Left lung (tissue), 10 donors: Measurements from ENCODE around the gene CFAP65. TPM values are rescaled to one million over a fixed set of nuclear protein-coding genes. Genes with fewer than 3 reads are reported as not detected.

ENCODE experiments used
- ATAC-seq: fragments of 200-7000 bp; cut with Tn5 transposase; one replicate; pipeline ENCODE4 v1.9.1; 2020; ENCODE audit warnings: moderate library complexity
- DNase-seq, 4 donors: peaks; one replicate each; pipeline ENCODE4 v3.0.0-alpha.2; 2013 to 2020
- H3K27ac ChIP-seq, 2 donors: fragments of 200-600 bp; sonication (generic) in 1 of 2; one replicate each; pipeline versions ENCODE4 v1.5.0 to v1.8.0; 2020 to 2021
- H3K27me3 ChIP-seq, 2 donors: fragments of 200-600 bp; sonication (generic) in 1 of 2; one replicate each; pipeline versions ENCODE4 v1.5.0 to v1.8.0; 2020 to 2021
- H3K36me3 ChIP-seq, 2 donors: fragments of 200-600 bp; sonication (generic) in 1 of 2; one replicate each; pipeline versions ENCODE4 v1.5.0 to v1.8.0; 2020 to 2021
- H3K4me1 ChIP-seq, 2 donors: fragments of 200-600 bp; one replicate each; pipeline ENCODE4 v1.8.0; 2021
- H3K4me3 ChIP-seq, 2 donors: fragments of 200-600 bp; sonication (generic) in 1 of 2; one replicate each; pipeline versions ENCODE4 v1.5.0 to v1.8.0; 2020 to 2021; ENCODE audit warnings: mild to moderate bottlenecking in 1 of 2
- H3K9me3 ChIP-seq, 2 donors: fragments of 200-600 bp; sonication (generic) in 1 of 2; one replicate each; pipeline versions ENCODE4 v1.5.0 to v1.8.0; 2020 to 2021
- CTCF ChIP-seq, 2 donors: fragments of 200-600 bp; sonication (generic) in 1 of 2; IDR thresholded peaks; one replicate each; pipeline versions ENCODE4 v1.5.0 to v1.8.0; 2021; ENCODE audit warnings: antibody characterized with exemption in 2 of 2
- intact Hi-C, 2 donors: fragments of 100-400 bp; cut with DNase I; formaldehyde crosslinking; loops; one replicate each; pipeline versions ENCODE4 v1.11.2 to v1.14.2; 2022
- polyA plus RNA-seq, 6 donors: library from polyadenylated mRNA; unstranded; fragments of 120-200 nt; gene quantifications; one replicate each; pipeline ENCODE4 v1.2.1, GENCODE V29; 2013; ENCODE audit not compliant: insufficient read length in 6 of 6
- total RNA-seq, 2 donors: library from RNA; stranded (reverse); fragmentation: NEBNext Ultra II Directional; extraction: Animal tissue kit (Norgen Biotek cat#: 25700); gene quantifications; one replicate each; pipeline ENCODE4 v1.2.1, GENCODE V29; 2021
- donor health status: DM: no; HTN: yes; CAD: no.
- donor health status: DM: no; HTN: no; CAD: no.

CFAP65 gene
- total and polyA plus RNA-seq, 8 donors = 0.83 to 4.3 (median 3.0) TPM; not detected in 1

- TF ChIP-seq CTCF (IDR thresholded peaks at IDR 0.05) = no peak
- no peaks in the 10 kb centered on the region for H3K9me3 ChIP-seq
- peaks cover 0 to 29% of the 10 kb centered on the region in 2 donors for H3K4me1 ChIP-seq
- H3K4me3 ChIP-seq = no peak overlapping the region
- DNase-seq = no peak
- no peak overlapping the region for H3K27ac ChIP-seq
- intact Hi-C loops = no loop called here
- H3K27me3 ChIP-seq = no peaks in the 10 kb centered on the region
- no peak for ATAC-seq
- peaks cover 0 to 19% of the 10 kb centered on the region in 2 donors for H3K36me3 ChIP-seq
Measured at GRCh38 chr2:219081096-219081495, 39.8 kb upstream of the CFAP65 start.

DNA sequence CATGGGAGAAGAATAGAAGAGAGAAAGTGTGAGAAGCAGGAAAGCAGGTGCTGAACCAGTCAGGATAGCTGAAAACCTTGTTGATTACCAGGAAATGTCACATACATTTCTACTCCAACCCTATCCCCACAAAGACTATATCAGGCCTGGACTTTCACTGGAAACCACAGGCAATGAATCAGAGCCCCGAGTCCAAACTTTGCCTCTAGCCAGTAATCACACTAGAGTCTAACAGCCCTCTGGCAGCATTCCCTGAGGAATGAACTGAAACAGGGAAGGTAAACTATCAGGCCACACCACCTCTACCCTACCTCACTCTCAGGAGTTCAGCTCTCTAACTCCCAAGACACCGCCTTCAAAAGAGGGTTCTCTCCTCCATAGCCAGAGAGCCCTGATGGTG, 38.1 kb upstream of the CFAP65 start:
- no peaks in the 10 kb centered on the region for H3K9me3 ChIP-seq
- H3K4me1 ChIP-seq = peaks cover 0 to 22% of the 10 kb centered on the region in 2 donors
- H3K36me3 ChIP-seq = peaks cover 0 to 31% of the 10 kb centered on the region in 2 donors
- intact Hi-C loops = no loop called here
- DNase-seq (no peak), ATAC-seq (no peak)
- H3K4me3 ChIP-seq = no peak overlapping the region
- no peaks in the 10 kb centered on the region for H3K27me3 ChIP-seq
- H3K27ac ChIP-seq = no peak overlapping the region
- TF ChIP-seq CTCF (IDR thresholded peaks at IDR 0.05) = no peak

- H3K27me3 ChIP-seq = no peaks in the 10 kb centered on the region
- no peak overlapping the region for H3K4me3 ChIP-seq
Measured at GRCh38 chr2:219078951-219079350, 37.6 kb upstream of the CFAP65 start.

GRCh38 chr2:219078126-219078525, 36.8 kb upstream of the CFAP65 start:
- Histone ChIP-seq H3K4me1 (peaks cover 0 to 22% of the 10 kb centered on the region in 2 donors), H3K9me3 (no peaks in the 10 kb centered on the region), H3K27ac (no peak overlapping the region), H3K36me3 (peaks cover 0 to 36% of the 10 kb centered on the region in 2 donors), H3K27me3 (no peaks in the 10 kb centered on the region), H3K4me3 (no peak overlapping the region)
- intact Hi-C loops = no loop called here
- ATAC-seq (no peak), DNase-seq (no peak)
- TF ChIP-seq CTCF (IDR thresholded peaks at IDR 0.05) = no peak

More at GRCh38 chr2:219078951-219079350, 37.6 kb upstream of the CFAP65 start:
- intact Hi-C loops = no loop called here
- Histone ChIP-seq H3K27ac (no peak overlapping the region), H3K9me3 (no peaks in the 10 kb centered on the region), H3K4me1 (peaks cover 0 to 22% of the 10 kb centered on the region in 2 donors), H3K36me3 (peaks cover 0 to 36% of the 10 kb centered on the region in 2 donors)
- no peak for TF ChIP-seq CTCF (IDR thresholded peaks at IDR 0.05)
- ATAC-seq (no peak), DNase-seq (no peak)

DNA sequence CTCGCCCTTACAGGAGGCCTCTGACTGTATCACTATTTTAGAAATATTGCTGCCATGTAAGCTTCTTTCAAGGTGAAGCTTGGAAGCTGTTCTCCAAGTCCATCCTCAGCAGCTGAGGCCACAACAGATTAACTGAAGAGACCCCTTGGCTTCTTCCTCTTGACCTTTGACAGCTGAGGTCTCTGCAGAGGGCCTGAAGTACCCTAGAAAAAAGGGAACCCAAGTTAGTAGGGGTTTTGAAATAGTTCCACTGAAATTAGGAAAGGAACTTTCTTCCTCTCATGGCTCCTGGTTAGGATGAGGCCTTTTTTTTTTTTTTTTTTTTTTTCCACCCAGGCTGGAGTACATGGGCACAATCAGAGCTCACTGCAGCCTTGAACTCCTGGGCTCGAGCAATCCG, 34.9 kb upstream of the CFAP65 start:
- H3K9me3 ChIP-seq = no peaks in the 10 kb centered on the region

More for the DNA sequence above, 34.9 kb upstream of the CFAP65 start:
- no peak for DNase-seq
- no peak for TF ChIP-seq CTCF (IDR thresholded peaks at IDR 0.05)
- intact Hi-C loops = no loop called here
- no peak overlapping the region for H3K4me3 ChIP-seq
- peaks cover 0 to 6% of the 10 kb centered on the region in 2 donors for H3K4me1 ChIP-seq
- H3K27me3 ChIP-seq = no peaks in the 10 kb centered on the region
- H3K27ac ChIP-seq = no peak overlapping the region
- H3K36me3 ChIP-seq = peaks cover 0 to 36% of the 10 kb centered on the region in 2 donors
- ATAC-seq = no peak
